ENCODE measurements around the gene CASP10. TPM values are rescaled to one million over a fixed set of nuclear protein-coding genes. Genes with fewer than 3 reads are reported as not detected.

The CASP10 gene
- total and polyA plus RNA-seq, 2 experiments from 2014 or later, result 1.6 to 11.0 TPM

- H3K79me2 ChIP-seq, result peaks cover 20% of the 10 kb centered on the region
- H3K9me2 ChIP-seq (replicated peaks; ENCODE audit: insufficient read depth), result no peaks in the 10 kb centered on the region
- no peak overlapping the region for H3K4me2 ChIP-seq
- H3K9me3 ChIP-seq (ENCODE audit: low read depth), result no peaks in the 10 kb centered on the region
- H2AFZ ChIP-seq, result no peak overlapping the region
- no peaks in the 10 kb centered on the region for H3K27me3 ChIP-seq
- H3K27ac ChIP-seq, result no peak overlapping the region
- H3K4me1 ChIP-seq (ENCODE audit: insufficient read depth), result peaks cover 11% of the 10 kb centered on the region
- no peak for TF ChIP-seq CTCF (IDR thresholded peaks at IDR 0.05; ENCODE audit: poor library complexity)
- TF ChIP-seq EZH2phosphoT487 (IDR thresholded peaks at IDR 0.05; ENCODE audit: low read depth, severe bottlenecking, unreplicated experiment), result no peak
- TF ChIP-seq EZH2 (IDR thresholded peaks at IDR 0.05; ENCODE audit: borderline replicate concordance), result no peak
- no peaks in the 10 kb centered on the region for H4K20me1 ChIP-seq (ENCODE audit: insufficient read depth, poor library complexity, severe bottlenecking)
- DNase-seq (ENCODE audit: low spot score), result no peak
- no peak overlapping the region for H3K4me3 ChIP-seq
- H3K36me3 ChIP-seq (replicated peaks; ENCODE audit: insufficient read depth, low read depth), result no peaks in the 10 kb centered on the region
- 88% methylated on average over 3 of the region's 3 CpGs for WGBS (ENCODE audit: low lambda C conversion rate, missing lambda C conversion rate)
Measured at GRCh38 chr2:201256082-201256481, 73.1 kb downstream of the CASP10 start.

GRCh38 chr2:201257381-201257955 is 74.5 kb downstream of the CASP10 start:
- Histone ChIP-seq H4K20me1 (ENCODE audit: insufficient read depth, poor library complexity, severe bottlenecking) (no peaks in the 10 kb centered on the region), H3K9me2 (replicated peaks; ENCODE audit: insufficient read depth) (no peaks in the 10 kb centered on the region), H3K27me3 (no peaks in the 10 kb centered on the region), H3K4me1 (ENCODE audit: insufficient read depth) (peaks cover 16% of the 10 kb centered on the region), H3K79me2 (peaks cover 30% of the 10 kb centered on the region), H3K9me3 (ENCODE audit: low read depth) (no peaks in the 10 kb centered on the region), H2AFZ (peak overlapping the region; percentile 78), H3K4me2 (peak overlapping the region; percentile 86), H3K27ac (peak overlapping the region; percentile 94), H3K4me3 (peak overlapping the region; percentile 44), H3K36me3 (replicated peaks; ENCODE audit: insufficient read depth, low read depth) (no peaks in the 10 kb centered on the region)
- WGBS (ENCODE audit: low lambda C conversion rate, missing lambda C conversion rate), result 33% methylated on average over 12 of the region's 12 CpGs
- TF ChIP-seq EZH2phosphoT487 (IDR thresholded peaks at IDR 0.05; ENCODE audit: low read depth, severe bottlenecking, unreplicated experiment) (no peak), CTCF (IDR thresholded peaks at IDR 0.05; ENCODE audit: poor library complexity) (no peak), EZH2 (IDR thresholded peaks at IDR 0.05; ENCODE audit: borderline replicate concordance) (no peak)
- peak; percentile 46 for DNase-seq (ENCODE audit: low spot score)

GRCh38 chr2:201257956-201258665 is 75.2 kb downstream of the CASP10 start:
- H3K9me2 ChIP-seq (replicated peaks; ENCODE audit: insufficient read depth), result no peaks in the 10 kb centered on the region
- no peaks in the 10 kb centered on the region for H3K36me3 ChIP-seq (replicated peaks; ENCODE audit: insufficient read depth, low read depth)
- WGBS (ENCODE audit: low lambda C conversion rate, missing lambda C conversion rate), result 3% methylated on average over 9 of the region's 10 CpGs
- DNase-seq (ENCODE audit: low spot score), result peak; percentile 75
- peak overlapping the region; percentile 78 for H2AFZ ChIP-seq
- H4K20me1 ChIP-seq (ENCODE audit: insufficient read depth, poor library complexity, severe bottlenecking), result no peaks in the 10 kb centered on the region
- H3K27ac ChIP-seq, result peak overlapping the region; percentile 94
- H3K4me3 ChIP-seq, result peak overlapping the region; percentile 44
- no peaks in the 10 kb centered on the region for H3K9me3 ChIP-seq (ENCODE audit: low read depth)
- peaks cover 37% of the 10 kb centered on the region for H3K79me2 ChIP-seq
- TF ChIP-seq EZH2phosphoT487 (IDR thresholded peaks at IDR 0.05; ENCODE audit: low read depth, severe bottlenecking, unreplicated experiment), result no peak
- no peak for TF ChIP-seq EZH2 (IDR thresholded peaks at IDR 0.05; ENCODE audit: borderline replicate concordance)
- TF ChIP-seq CTCF (IDR thresholded peaks at IDR 0.05; ENCODE audit: poor library complexity), result no peak
- no peaks in the 10 kb centered on the region for H3K27me3 ChIP-seq
- peak overlapping the region; percentile 86 for H3K4me2 ChIP-seq
- H3K4me1 ChIP-seq (ENCODE audit: insufficient read depth), result peaks cover 16% of the 10 kb centered on the region
